ENCODE data around the gene GPR31.

DNA sequence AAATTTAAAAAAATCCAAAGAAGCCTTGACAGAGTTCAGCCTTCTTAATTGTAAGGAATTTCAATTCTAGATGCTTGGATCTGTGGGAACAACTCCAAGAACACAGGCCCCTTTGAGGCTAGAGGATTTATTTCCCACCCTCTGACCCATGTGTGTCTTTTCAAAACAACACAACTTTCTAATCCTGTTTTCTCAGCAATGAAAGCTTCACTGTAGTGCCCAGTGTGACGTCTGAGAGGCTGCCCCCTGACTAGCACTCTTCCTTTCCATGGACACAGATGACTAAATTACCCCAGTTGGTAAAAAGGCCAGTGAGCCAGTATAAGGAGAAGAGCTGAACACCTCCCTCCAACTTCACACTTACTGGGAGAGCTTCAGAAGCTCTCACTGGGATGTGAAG, 51.4 kb downstream of the GPR31 start:
- TF ChIP-seq, protein P1, sequence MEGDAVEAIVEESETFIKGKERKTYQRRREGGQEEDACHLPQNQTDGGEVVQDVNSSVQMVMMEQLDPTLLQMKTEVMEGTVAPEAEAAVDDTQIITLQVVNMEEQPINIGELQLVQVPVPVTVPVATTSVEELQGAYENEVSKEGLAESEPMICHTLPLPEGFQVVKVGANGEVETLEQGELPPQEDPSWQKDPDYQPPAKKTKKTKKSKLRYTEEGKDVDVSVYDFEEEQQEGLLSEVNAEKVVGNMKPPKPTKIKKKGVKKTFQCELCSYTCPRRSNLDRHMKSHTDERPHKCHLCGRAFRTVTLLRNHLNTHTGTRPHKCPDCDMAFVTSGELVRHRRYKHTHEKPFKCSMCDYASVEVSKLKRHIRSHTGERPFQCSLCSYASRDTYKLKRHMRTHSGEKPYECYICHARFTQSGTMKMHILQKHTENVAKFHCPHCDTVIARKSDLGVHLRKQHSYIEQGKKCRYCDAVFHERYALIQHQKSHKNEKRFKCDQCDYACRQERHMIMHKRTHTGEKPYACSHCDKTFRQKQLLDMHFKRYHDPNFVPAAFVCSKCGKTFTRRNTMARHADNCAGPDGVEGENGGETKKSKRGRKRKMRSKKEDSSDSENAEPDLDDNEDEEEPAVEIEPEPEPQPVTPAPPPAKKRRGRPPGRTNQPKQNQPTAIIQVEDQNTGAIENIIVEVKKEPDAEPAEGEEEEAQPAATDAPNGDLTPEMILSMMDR (IDR thresholded peaks at IDR 0.05; ENCODE audit: insufficient read depth, low read depth, low read length) = no peak
- no peak for TF ChIP-seq EZH2 (IDR thresholded peaks at IDR 0.05; ENCODE audit: insufficient read depth, low read length)

Measured in astrocyte (in vitro differentiated cells and primary cell).